HG02981 (cell line): ENCODE data around the gene FCN1.

ENCODE experiments used
- ATAC-seq: cut with Tn5 transposase; IDR thresholded peaks from one replicate; pipeline ENCODE4 v1.9.1; 2021; ENCODE audit warnings: mild to moderate bottlenecking, moderate library complexity; ENCODE audit not compliant: unreplicated experiment

The FCN1 gene

DNA sequence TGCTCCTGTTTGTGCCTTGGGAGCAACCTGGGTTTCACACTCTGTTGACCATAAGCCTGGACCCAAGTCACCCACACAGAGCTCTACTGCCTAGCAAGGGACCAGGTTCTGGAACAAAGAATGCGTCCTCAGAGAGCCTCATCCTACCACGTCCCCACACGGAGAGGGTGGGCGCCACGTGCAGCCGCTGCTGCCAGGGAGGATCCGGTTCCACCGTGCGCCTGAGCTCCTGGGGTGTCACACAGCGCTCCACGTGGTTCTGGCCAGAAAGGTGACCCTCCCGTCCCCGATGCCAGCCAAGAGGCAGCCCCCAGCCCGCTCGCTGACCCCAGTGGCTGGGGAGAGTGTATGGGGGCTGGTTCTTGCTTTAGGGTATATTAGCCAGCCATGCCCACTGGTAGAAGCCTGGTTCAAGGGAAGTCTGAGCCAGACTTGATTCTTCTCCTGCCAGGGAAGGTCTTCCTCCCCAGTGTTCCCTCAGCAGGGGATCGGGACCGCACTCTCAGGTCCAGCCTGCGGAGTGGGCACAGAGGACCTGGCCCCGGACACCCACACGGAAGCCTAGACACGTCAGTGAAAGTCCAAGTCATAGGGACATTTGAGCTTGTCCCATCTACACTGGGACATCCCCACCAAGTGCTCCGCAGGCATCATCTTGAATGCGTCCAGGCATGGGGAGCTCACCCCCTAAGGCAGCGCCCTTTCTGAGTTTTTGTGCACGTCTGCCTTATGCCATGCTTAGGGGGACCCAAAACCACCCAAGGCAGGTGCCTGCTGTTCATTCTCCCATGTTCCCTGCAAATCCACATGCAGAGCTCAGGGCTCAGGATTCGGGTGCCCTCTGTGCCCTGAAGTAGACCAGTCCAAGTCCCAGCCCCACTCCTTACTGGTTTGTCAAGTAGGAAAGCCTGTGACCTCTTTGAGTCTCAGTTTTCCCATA, 2.4 kb downstream of the FCN1 start:
- ATAC-seq: no peak

GRCh38 chr9:134914501-134914834, 3.2 kb downstream of the FCN1 start:
- no peak for ATAC-seq

- no peak for ATAC-seq
Measured at GRCh38 chr9:134913713-134914500, 3.8 kb downstream of the FCN1 start.

- ATAC-seq: no peak
Measured at GRCh38 chr9:134913041-134913712, 4.5 kb downstream of the FCN1 start.

- ATAC-seq: no peak
Measured at GRCh38 chr9:134912126-134912840, 5.4 kb downstream of the FCN1 start.

GRCh38 chr9:134909511-134910481, 7.9 kb downstream of the FCN1 start:
- no peak for ATAC-seq

DNA sequence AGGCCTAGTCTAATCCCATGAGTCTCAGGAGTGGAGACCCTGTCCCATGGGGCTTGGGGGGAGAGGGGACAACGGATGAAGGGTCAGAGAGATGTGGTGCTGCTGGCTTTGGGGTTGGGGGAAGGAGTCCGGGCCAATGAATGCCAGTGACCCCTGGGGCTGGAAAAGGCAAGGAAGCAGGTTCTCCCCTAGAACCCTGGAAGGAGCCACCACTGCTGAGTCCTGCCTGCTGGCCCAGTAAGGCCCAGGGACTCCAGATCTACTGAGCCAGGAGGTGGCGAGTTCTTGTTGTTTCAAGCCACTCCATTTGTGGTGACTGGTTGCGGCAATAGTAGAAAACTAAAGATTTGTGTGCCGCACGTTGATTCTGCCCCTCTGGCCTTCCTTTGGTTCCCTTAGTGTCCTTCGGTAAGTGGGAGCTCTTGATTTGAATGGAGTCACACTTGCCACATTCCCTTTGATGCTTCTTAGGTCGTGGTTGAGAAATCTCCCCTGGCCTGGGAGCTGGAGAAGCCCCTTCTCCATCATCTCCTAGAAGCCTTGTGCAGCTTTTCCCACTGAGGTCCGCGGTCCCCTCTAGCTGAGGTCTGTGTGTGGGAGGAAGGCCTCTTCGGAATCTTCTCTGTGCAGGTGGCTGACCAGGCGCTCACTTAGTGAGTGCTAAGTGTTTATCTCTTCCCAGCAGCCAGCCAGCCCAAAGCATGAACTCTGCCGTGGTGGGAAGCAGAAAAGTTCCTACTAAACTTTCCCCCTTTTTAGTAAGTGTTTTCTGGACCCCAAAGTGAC, 9.0 kb downstream of the FCN1 start:
- ATAC-seq: no peak

GRCh38 chr9:134902936-134903335, 14.8 kb downstream of the FCN1 start:
- no peak for ATAC-seq

DNA sequence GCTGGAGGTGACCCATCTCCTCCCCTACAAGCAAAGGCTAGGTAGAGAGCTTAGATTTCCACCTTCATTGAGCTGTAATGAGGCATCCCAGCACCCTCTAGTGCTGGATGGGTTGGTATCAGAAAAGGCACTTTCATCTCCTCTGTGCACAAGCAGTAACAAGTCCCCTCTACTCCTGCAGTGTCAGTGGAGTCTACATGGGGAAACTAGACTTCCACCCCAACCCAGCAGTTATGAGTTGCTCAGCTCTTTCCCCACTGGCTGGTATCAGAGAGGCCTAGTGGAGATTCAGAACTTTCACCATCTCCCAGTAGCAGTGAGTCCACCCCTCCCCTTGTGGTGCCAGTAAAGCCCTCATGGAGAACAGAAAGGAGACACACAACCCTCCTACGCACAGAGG, 17.9 kb downstream of the FCN1 start:
- ATAC-seq: no peak

GRCh38 chr9:134899168-134899567, 18.5 kb downstream of the FCN1 start:
- no peak for ATAC-seq

GRCh38 chr9:134898319-134898718, 19.4 kb downstream of the FCN1 start:
- no peak for ATAC-seq

DNA sequence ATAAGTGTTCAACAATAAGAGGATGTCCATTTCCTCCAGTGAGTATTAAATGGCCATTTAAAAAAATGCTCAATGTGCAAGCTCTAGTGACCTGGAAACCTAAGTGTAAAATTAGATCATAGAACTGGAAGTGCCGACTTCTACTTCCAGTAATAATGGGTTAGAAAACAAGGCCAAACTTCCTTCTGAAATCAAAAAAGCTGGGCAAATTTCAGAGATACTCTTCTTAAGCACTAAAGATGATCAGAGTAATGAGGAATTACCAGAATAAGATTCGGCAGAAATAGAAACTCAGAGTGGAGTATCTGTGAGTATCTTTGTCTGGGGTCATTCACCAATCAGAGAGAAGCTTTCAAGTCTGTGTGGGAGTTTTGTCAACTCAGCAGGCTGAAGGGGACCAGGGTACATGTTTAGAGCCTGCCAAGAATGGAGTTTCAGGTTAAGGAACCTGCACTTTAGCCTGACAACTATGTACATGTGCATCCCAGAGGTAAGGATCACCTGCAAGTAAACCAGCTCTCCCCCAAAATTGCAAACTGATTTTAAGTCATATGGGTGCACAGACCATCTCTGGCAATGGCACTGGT, 20.0 kb downstream of the FCN1 start:
- no peak for ATAC-seq

DNA sequence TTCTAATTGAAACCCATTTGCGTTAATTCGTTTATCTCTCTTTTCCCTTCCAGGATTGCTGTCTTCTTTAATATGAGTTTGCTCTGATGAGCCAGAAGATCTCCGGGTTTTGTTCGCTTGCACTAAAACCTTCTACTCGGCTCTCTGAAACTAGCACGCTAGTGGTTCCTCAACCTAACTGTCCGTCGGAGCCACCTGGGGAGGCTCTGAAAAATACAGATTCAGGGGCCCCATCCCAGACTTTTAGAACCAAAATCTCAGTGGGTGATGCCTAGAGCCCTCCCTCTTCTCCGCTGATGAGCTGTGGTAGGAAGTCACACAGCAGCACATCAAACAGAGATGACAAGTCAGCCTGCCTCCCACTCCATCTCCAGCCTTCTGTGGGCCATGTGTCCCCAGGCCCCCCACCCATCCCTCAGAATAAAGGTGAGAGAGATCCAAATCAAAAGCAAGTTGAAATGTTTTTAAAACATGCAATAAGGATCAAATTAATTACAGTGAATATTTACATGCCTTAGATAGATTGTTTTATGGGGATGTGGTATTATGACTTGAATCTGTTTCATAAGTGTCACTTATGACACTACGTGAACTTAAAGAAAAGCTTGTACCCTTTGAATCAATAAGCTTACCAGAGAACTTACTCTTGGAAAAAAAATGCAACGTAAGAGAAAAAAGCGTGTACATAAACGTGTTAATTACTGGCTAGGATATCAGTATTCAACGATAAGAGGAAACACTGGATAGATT, 20.7 kb downstream of the FCN1 start:
- ATAC-seq: no peak

- no peak for ATAC-seq
Measured at GRCh38 chr9:134895908-134896833, 21.5 kb downstream of the FCN1 start.

DNA sequence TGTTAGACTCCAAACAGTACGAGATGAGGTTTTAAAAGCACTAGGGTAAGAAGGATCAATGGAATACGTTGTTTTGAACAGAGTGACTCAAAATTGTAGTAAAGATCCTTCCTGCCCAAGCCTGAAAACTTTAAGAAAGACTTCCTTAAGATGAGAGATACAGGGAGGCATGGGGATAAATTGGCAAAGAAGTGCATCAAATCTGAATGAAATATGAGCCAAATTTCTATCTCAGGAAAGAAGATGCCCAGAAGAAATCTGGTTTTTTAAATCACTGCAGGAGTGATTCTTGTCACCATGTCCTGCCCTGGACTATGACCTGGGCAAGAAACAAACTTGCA, 22.2 kb downstream of the FCN1 start:
- no peak for ATAC-seq

DNA sequence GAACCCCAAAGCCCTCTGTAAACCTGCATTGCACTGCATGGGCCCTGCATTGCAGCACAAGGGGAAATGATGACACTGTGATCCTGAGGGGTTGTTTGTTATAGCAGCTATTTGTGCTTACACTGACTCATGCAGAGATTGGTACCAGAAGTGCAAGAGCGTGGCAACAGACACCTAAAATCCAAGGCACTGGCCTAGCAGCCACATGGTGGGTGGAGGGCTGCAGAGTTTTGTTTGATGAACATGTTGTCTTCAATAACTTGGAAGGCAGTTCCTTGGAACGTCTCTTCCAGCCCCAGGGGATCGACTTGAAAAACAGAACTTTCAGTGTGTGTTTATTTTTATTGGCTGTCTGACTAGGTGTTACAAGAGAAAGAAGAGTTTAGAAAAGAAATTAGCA, 22.6 kb downstream of the FCN1 start:
- ATAC-seq: no peak
